IMR-90 (cell line): ENCODE data around the gene PLCB4.

ENCODE experiments used
- BHLHE40 ChIP-seq: fragments of 150-350 bp; IDR thresholded peaks from 2 replicates; pipeline ENCODE4 v1.6.1; 2016; ENCODE audit warnings: mild to moderate bottlenecking, low read depth, low read length
- CTCF ChIP-seq: conservative IDR thresholded peaks from 2 replicates; pipeline ENCODE4 v1.5.1; 2012; ENCODE audit warnings: mild to moderate bottlenecking, low read depth, low read length, improper control_type of control experiment
- ELK1 ChIP-seq: fragments of 150-350 bp; IDR thresholded peaks from 2 replicates; pipeline ENCODE4 v1.6.1; 2016; ENCODE audit warnings: low read depth, mild to moderate bottlenecking, low read length, moderate library complexity, borderline replicate concordance
- MAFK ChIP-seq: IDR thresholded peaks from 2 replicates; pipeline ENCODE4 v1.6.1; 2012; ENCODE audit warnings: low read depth, low read length, improper control_type of control experiment
- MAZ ChIP-seq: IDR thresholded peaks from 2 replicates; pipeline ENCODE4 v1.6.1; 2012; ENCODE audit warnings: low read depth, mild to moderate bottlenecking, low read length, improper control_type of control experiment, moderate library complexity, borderline replicate concordance
- MXI1 ChIP-seq: IDR thresholded peaks from 2 replicates; pipeline ENCODE4 v1.6.1; 2012; ENCODE audit warnings: low read depth, mild to moderate bottlenecking, low read length, moderate library complexity, borderline replicate concordance
- NFE2L2 ChIP-seq: fragments of 150-350 bp; IDR thresholded peaks from 2 replicates; pipeline ENCODE4 v1.6.1; 2016; ENCODE audit warnings: low read depth, mild to moderate bottlenecking, low read length
- POLR2A ChIP-seq: IDR thresholded peaks from 2 replicates; pipeline ENCODE4 v1.6.1; 2012; ENCODE audit warnings: mild to moderate bottlenecking, low read depth, low read length
- RAD21 ChIP-seq: IDR thresholded peaks from 2 replicates; pipeline ENCODE4 v1.6.1; 2012; ENCODE audit warnings: low read length, improper control_type of control experiment
- RCOR1 ChIP-seq: IDR thresholded peaks from 2 replicates; pipeline ENCODE4 v1.6.1; 2012; ENCODE audit warnings: mild to moderate bottlenecking, low read length, improper control_type of control experiment; ENCODE audit not compliant: insufficient replicate concordance
- RFX5 ChIP-seq: IDR thresholded peaks from 2 replicates; pipeline ENCODE4 v1.8.0; 2012; ENCODE audit warnings: low read depth, mild to moderate bottlenecking, low read length, moderate library complexity
- SMC3 ChIP-seq: fragments of 150-350 bp; IDR thresholded peaks from 2 replicates; pipeline ENCODE4 v1.6.1; 2016; ENCODE audit warnings: low read depth, mild to moderate bottlenecking, antibody characterized with exemption, low read length, moderate library complexity
- USF2 ChIP-seq: fragments of 150-350 bp; IDR thresholded peaks from 2 replicates; pipeline ENCODE4 v1.6.1; 2017; ENCODE audit warnings: mild to moderate bottlenecking, antibody characterized with exemption, low read length, low read depth

GRCh38 chr20:9501473-9501872 is 432.6 kb downstream of the PLCB4 start:
- TF ChIP-seq SMC3 = no peak
- no peak for TF ChIP-seq CTCF
- no peak for TF ChIP-seq NFE2L2
- TF ChIP-seq MAFK = no peak
- no peak for TF ChIP-seq MAZ
- no peak for TF ChIP-seq POLR2A
- no peak for TF ChIP-seq BHLHE40
- TF ChIP-seq RCOR1 = no peak
- TF ChIP-seq USF2 = no peak
- no peak for TF ChIP-seq RAD21
- TF ChIP-seq MXI1 = no peak
- no peak for TF ChIP-seq ELK1
- TF ChIP-seq RFX5 = no peak
